GM19351 (cell line): ENCODE results near the gene TNFRSF12A.
"Not testable (repeated sequence)": the region's sequence is repeated elsewhere in the genome, so short reads cannot be mapped to it uniquely, and the experiment has no call there.

Source experiments
- ATAC-seq: cut with Tn5 transposase; IDR thresholded peaks from one replicate; pipeline ENCODE4 v1.9.1; 2021; ENCODE audit warnings: mild to moderate bottlenecking, moderate library complexity; ENCODE audit not compliant: unreplicated experiment

Gene TNFRSF12A

GRCh38 chr16:3060339-3061127 is 40.4 kb downstream of the TNFRSF12A start:
- no peak for ATAC-seq

DNA sequence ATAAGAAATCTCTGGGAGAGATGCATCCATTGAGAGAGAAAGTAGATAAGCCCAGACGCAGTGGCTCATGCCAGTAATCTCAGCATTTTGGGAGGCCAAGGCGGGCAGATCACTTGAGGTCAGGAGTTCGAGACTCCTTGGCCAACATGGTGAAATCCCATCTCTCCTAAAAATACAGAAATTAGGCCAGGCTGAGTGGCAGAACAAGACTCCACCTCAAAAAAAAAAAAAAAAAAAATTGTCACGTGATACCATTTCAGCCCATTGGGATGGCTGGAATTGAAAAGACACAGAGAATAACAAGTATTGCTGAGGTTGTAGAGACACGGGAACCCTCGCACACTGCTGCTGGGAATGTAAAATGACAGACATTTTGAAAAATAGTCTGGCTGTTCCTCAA is 42.4 kb downstream of the TNFRSF12A start:
- no peak for ATAC-seq

DNA sequence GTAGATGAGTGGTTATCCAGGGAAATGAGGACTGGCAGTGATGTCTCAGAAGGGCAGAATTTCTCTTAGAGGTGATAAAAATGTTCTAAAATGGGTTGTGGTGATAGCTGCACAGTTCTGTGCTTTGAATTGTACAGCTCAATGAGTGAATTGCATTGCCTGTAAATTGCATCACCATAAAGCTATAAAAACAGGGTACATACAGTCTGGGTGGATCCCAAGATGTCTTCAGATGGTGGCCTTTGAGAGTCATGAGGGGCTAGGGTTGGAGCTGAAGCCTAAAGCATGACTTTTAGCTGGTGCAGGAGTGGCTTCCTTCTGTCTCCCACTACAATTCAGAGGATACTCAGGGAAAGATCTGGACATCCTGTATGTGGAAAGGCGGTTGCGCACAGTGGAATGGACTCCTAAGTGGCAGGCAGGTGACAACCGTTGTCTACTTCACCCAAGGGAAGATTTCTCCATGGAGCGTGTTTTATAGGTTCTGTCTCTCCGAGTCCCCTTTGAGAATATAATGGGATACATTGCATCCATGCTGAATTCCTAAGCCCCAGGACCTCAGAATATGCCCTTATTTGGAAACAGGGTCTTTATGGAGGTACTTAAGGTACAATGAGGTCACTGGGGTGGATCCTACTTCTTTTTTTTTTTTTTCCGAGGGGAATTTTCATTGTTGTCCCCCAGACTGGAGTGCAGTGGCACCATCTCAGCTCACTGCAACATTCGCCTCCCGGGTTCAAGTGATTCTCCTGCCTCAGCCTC is 43.6 kb downstream of the TNFRSF12A start:
- no peak for ATAC-seq

GRCh38 chr16:3065069-3065741 is 45.0 kb downstream of the TNFRSF12A start, which contains the start of gene IL32:
TSS of gene IL32 (plus strand) at chr16:3065640. CDS start at chr16:3065812, 172 bp downstream.
- no peak for ATAC-seq

DNA sequence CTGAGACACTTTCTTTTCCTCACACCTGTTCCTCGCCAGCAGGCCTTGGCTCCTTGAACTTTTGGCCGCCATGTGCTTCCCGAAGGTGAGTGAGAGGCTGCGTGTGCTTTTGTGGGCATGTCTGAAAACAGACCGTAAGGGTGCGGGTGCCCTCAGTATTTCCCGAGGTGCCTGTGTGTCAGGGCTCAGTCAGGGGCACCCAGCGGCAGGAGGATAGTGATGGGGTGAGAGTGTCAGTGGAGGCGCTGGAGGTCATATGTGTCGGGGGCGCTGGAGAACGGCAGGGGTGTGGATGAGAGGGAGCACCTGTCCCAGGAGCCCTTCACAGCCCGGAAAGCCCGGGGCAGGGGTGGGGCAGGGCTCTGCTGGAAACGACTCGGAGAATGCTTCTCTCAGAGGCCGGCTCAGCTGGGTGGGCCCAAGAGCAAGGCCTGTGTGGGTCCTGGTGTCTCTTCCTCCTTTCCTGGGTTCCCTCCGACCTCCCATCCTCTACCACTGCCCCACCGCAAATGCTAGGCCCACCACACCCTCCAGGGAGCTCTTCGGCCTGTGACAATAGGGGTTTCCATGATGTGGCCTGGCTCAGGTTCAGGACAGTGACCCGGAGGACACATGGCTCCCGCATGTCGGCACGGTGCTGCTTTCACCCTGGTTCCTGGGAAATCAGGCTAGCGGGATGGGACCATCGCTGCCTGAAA is 45.7 kb downstream of the TNFRSF12A start:
- no peak for ATAC-seq

GRCh38 chr16:3066440-3066748 is 46.2 kb downstream of the TNFRSF12A start:
- ATAC-seq, result no peak

DNA sequence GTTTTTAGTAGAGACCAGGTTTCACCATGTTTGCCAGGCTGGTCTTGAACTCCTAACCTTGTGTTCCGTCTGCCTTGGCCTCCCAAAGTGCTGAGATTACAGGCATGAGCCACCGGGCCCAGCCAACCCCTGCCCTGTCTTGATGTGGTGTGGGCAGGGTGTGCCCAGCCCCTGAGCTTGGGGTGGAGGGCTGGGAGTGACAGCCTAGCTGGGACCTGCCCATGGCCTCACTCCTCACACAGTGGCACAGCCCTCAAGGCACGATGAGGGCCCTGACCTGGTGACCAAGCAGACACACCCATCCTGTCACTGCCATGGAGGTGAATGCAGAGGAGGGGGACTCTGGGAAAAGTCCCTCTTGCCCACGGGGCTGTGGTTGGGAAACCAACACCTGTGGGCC is 48.3 kb downstream of the TNFRSF12A start:
- no peak for ATAC-seq

GRCh38 chr16:3069146-3069545 is 49.0 kb downstream of the TNFRSF12A start:
- not testable (repeated sequence) for ATAC-seq

DNA sequence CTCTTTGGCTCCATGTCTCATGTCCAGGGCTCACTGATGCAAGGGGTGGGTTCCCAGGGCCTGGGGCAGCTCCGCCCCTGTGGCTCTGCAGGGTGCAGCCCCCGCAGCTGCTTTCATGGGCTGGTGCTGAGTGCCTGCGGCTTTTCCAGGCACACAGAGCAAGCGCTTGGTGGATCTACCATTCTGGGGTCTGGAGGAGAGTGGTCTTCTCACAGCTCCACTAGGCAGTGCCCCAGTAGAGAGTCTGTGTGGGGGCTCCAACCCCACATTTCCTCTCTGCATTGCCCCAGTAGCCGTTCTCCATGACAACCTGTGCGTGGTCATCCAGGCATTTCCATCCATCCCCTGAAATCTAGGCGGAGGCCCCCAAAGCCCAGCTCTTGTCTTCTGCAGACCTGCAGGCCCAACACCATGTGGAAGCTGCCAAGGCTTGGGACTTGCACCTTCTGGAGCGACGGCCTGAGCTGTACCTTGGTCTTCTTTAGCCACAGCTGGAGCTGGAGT is 50.5 kb downstream of the TNFRSF12A start:
- no peak for ATAC-seq

GRCh38 chr16:3071655-3072054 is 51.5 kb downstream of the TNFRSF12A start:
- ATAC-seq, result no peak
